ENCODE results near the gene TMEM117.

The TMEM117 gene

DNA sequence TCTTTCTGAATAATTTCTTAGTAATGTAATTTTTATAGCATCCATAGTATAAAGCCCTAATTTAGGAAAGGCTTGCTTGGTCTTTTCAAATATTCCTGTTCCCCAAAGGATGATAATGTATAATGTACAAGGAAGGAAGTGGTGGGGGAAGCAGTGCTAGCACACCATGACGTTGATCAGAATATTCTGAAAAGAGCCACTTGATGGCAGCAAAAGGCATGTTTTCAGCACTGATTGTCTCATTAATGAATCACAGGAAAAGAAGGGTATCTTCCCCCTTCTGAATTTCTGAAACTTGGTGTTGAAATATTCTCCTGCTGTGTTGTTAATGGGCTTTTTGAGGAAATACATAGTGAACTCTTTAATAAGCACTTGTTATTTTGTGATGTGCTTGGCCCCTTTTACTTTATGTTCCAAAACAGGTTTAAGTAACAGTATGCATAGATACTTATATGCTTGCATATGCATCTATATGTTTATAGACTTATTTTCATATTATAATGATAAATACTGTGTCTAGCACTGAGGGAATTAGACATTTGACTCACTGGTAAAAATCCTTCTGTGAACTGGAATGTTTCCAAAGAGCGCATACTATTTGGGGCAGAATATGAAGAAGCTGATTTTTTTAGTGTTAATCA, 122.0 kb downstream of the TMEM117 start:
- DNase-seq (ENCODE audit: low read depth in 2 of 3, low spot score in 1 of 3): peak in 1 of 3 donors; percentile 8

DNA sequence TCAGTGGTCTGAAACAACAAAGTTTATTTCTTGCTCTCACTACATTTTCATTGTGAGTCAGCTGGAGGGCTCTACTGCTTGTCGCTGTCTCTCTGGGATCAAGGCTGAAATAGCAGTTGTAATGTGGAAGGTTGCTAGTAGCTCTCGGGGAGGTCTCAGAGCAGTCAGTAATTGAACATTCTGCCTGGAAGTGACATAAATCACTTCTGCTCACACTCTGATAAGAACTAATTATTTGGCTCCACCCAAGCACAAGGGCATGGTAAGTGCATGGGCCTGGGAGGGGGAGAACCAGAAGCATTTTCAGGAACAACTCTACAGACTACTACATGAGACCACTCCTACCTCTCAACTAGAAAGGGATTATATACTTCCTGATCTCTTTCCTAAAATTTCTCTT, 128.2 kb downstream of the TMEM117 start:
- DNase-seq (ENCODE audit: low read depth in 2 of 3, low spot score in 1 of 3): no peak

DNA sequence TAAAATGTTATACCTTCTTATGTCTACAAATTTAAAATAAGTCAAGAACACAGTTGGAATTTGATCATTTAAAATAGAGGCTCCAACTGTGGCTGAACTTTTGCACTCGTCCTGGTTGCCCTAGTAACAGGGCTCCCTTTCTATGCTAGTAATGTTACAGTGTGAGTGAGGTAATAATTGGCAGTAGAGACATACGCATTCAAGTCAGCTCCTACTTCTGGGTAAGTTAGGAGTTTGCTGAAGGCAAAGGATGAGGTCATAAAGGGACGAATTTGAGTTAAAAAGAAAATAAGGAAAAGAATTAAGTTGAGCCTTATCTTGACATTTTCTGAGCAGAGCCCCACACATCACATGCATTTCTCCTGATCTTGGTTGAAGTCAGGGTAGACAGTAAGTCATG, 129.1 kb downstream of the TMEM117 start:
- no peak for DNase-seq (ENCODE audit: low read depth in 2 of 3, low spot score in 1 of 3)

DNA sequence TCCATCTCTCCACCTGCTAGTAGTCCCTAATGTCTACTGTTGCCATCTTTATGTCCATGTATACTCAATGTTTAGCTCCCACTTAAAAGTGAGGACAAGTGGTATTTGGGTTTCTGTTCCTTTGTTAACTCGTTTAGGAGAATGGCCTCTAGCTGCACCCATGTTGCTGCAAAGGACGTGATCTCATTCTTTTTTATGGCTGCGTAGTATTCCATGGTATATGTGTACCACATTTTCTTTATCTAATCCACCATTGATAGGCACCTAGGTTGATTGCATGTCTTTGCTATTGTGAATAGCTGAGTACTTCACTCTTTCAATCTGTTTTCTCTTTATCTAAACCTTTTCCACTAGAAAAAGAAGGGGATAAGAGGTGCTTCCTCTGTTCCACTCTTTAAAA, 130.0 kb downstream of the TMEM117 start:
- DNase-seq (ENCODE audit: low read depth in 2 of 3, low spot score in 1 of 3): no peak

DNA sequence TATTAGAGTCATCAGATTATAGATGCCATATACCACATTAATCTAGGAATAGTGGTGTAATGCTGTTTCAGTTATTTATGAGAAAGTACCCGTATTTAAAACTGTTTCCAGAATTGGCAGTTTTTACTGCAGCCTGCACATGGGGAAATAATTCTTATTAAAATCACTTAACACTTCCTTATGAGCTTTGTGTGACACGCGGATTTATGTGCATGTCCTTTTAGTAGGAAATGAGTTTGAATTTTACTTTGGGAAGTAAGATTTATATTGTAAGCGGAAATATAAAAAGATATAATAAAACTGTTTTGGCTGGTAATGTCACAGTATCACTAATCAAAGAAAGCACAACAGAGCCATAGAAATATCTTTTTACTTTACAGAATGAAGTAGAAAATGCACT, 132.9 kb downstream of the TMEM117 start:
- DNase-seq (ENCODE audit: low read depth in 2 of 3, low spot score in 1 of 3): no peak

DNA sequence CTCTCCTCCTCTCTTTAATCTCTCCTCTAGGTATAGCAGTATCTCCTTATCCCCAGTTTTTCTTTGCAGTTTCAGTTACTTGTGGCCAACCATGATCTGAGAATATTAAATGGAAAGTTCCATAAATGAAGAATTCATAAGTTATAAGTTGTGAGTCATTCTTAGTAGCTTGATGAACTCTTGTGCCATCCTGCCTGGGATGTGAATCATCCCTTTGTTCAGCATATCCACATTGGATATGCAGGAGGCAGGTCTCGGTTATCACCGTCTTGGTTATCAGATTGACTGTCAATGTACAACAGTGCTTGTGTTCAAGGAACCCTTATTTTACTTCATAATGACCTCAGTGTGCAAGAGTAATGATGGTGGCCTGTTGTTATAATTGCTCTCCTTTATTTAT, 134.0 kb downstream of the TMEM117 start:
- DNase-seq (ENCODE audit: low read depth in 2 of 3, low spot score in 1 of 3): no peak

DNA sequence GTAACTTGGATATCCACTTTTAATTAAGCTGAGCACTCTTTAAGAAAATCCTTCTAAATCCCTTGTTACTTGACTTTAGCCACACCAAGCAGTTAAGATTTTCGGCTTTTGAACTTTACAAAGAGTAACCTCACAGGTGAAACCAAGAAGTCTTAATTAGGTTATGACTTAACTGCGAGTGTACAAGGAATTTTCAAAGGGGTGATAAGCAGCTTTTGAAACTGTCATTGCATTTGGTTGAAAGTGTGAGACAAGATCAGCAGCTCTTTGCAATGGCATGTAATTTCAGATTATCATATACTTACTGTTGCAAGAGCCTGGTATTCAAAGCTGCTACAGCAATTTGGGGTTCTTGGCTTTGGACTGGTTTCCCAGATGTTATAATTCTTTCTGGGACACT, 137.5 kb downstream of the TMEM117 start:
- DNase-seq (ENCODE audit: low read depth in 2 of 3, low spot score in 1 of 3): no peak

DNA sequence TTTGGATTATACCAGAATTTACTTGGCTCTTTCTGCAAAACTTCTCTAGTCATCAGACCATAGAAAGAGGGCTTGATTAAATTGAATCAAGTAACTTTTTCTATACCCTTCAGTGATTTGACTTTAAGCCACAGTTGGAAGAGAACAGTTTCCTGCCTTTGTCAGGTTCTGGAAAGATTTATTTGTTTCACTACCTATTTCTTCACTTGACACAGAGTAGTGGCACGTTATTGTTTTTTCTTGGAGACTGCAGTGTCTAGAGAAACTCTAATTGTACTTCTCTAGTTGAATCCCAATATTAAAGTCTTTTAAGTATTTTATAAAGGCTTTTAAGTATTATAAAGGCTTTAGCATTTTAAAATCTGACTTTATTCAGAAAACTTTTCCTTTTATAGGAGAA, 138.1 kb downstream of the TMEM117 start:
- no peak for DNase-seq (ENCODE audit: low read depth in 2 of 3, low spot score in 1 of 3)

DNA sequence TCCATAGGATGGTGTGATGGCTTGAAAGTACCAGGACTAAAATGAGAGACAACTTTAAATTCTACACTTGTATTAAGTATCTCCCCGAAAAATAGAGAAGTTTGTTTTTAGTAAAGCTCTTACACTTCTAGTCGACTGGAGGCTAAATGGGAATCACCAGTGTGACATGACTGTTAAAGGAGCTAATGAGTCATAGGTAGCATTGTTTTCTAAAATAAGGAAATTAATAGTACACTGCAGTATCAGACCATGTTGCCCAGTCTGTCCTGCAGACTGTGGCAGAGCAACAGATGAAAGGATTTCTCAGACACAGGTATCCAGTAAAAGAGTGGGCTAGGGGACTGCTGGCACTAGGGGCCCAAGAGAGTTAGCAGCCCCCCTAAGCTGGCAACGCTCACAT, 140.1 kb downstream of the TMEM117 start:
- DNase-seq (ENCODE audit: low read depth in 2 of 3, low spot score in 1 of 3): no peak

DNA sequence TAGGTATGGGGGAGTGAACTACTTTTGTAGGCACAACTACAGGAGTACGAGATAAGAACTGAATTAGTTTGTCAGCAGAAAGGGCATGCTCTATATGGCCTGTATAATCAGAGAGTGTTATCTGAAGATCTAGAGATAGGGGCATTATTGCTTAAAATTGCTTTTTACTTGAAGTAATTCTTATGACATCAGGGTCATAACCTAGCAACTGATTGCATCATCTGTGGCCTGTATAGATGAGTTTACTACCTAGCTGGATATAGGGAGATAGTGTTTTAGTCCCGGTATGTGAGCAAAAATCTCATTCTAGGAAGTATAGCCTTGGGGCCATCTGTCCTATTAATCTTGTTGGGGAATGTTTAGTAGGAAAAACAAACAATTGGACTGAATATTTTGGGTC, 142.7 kb downstream of the TMEM117 start:
- no peak for DNase-seq (ENCODE audit: low read depth in 2 of 3, low spot score in 1 of 3)

DNA sequence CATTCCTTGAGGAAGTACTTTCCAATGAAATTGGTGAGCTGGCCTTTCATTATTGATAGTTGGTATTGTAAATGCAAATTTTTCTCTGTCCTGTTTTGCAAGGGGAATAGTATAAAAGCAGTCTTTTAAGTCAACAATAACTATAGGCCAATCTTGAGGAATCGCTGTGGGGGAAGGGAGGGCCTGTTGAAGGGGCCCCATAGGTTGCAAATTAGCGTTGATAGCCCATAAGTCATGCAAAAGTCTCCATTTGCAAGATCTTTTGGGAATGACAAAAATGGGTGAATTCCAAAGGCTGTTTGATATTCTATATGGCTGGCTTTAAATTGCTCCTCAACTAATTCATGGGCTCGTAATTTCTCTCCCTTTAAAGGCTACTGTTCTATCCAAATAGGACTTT, 143.6 kb downstream of the TMEM117 start:
- no peak for DNase-seq (ENCODE audit: low read depth in 2 of 3, low spot score in 1 of 3)

DNA sequence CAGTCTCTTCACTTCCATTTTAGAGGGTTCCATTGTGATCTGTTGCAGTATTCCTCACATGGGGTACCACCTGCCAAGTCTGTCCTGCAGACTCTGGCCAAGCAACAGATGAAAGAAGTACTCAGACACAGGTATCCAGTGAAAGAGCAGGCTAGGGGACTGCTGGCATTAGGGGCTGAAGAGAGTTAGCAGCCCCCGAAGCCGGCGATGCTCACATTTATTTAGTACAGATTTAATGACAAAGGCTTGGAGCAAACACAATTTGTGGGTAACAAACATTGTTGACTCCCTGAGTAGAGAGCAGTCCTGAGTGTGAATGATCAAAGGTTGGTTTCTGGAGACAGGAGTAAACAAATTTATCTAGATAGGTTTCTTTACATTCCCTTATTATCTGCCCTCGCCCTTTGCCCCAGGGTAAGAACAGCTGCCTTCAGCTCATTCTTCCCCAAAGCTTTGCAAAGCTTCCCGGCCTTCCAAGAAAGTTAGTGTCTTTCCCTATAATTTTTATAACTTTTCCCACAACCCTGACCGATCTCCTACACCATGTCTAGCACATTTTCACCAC, 144.8 kb downstream of the TMEM117 start:
- no peak for DNase-seq (ENCODE audit: low read depth in 2 of 3, low spot score in 1 of 3)

DNA sequence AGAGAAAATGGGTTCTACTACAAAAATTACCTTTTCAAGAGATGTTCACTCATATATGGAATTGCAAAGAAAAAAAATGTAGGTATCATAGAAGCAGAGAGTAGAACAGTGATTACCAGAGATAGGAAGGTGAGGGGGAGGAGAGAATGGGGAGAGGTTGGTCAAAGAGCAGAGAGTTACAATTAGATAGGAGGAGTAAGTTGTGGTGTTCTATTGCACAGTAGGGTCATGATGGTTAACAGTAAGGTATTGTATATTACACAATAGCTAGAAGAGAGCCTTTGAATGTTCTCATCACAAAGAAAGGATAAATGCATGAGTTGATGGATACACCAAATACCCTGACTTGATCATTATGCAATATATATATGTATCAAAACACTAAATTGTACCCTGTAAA, 145.8 kb downstream of the TMEM117 start:
- DNase-seq (ENCODE audit: low read depth in 2 of 3, low spot score in 1 of 3): no peak

DNA sequence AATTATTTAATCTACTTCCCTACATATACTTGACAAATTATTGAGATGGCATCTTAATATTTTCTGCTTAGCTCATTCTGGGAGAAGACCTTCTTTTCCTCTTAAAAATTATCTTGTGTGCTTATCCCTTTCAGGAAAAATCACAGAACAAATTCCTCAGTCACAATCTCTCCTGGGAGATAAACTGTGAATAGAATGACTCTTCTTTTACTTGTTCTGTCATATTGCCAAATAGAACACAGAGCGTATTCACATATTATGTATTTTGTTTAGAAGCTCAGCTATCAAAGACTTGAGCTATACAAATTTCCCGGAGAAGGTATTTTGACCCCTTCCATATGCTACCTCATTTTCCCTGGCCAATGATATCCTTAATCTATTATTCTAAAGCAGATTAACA, 146.7 kb downstream of the TMEM117 start:
- no peak for DNase-seq (ENCODE audit: low read depth in 2 of 3, low spot score in 1 of 3)

DNA sequence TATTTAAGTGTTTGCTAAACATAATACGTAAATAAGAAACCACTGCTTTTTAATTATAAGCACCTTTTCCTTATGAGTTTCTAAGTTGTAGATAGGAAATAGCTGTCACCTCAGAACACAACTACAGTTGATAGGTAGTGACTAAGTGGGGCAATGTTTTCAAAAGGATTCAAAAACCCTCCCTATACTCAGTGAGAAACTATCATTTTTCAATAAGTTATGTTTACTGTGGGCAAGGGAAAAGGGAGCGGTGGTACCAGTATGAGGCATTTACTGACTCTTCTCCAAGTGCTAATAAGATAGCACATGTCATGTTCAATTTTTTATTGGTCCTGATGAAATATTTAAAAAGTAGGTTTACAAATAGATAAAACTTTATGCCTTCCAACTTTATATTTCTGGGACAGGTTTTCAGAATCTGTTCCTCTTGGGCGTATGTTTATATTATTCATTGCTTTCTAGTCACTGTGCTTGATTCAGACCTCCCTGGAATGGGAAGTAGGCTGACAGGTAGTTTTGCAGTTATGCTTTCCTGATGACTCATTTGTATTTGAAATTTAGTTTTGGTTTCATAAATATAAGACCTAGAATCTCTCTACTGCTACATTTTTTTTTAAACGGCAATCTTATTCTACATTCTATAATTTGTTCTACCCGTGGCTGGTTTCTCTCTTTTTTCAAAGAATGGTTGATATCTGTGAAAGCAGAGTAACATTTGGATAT, 153.1 kb downstream of the TMEM117 start:
- DNase-seq (ENCODE audit: low read depth in 2 of 3, low spot score in 1 of 3): no peak

DNA sequence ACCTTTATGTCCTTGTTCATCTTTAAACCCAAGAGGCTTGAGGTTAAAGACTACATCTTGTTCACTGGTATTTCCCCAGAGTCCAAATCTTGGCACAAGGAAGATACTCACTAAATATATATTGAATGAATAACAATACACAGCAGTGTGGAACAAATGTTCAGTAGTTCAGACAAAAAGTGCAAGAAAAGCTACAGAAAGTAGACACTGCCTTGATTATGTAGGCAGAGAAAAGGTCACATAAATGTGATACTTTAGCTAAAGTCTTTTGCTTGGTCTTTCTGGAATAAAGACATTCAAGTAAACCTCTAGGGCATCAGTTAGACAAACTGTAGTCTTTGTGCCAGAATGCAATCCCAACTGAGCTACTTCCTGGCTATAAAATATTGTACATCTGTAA, 157.0 kb downstream of the TMEM117 start:
- DNase-seq (ENCODE audit: low read depth in 2 of 3, low spot score in 1 of 3): no peak

DNA sequence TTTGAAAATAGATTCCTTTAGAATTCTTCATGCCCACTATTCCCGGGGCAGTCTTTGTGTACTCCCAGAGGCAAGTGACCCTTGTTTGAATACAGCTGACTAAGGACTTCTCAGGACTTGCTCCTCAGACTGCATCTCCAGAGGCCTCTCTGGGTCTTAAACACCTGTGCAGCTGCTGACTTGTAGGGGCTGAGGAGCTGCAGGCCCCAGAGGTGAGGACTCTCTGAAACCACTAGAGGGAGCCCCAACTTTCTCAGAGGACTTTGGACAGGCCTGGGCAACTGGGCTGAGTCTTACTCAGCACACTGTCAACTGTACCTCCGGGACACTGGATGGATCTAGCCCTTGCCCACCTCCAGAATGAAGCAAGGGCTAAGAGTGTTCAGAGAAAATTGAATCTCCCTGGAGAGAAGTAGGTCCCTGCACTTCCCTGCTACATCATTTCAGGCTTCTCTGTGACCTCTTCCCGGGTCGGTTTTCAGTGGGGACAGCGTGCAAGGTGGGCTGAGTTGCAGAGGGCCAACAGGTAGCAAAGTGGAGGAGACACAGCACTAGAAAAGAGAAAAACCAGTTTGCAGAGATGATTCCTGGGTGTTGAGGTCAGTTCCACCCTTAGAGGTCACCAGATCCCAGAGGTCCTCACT, 164.6 kb downstream of the TMEM117 start:
- peak in 2 of 3 donors; percentile 3 to 12 for DNase-seq (ENCODE audit: low read depth in 2 of 3, low spot score in 1 of 3)

DNA sequence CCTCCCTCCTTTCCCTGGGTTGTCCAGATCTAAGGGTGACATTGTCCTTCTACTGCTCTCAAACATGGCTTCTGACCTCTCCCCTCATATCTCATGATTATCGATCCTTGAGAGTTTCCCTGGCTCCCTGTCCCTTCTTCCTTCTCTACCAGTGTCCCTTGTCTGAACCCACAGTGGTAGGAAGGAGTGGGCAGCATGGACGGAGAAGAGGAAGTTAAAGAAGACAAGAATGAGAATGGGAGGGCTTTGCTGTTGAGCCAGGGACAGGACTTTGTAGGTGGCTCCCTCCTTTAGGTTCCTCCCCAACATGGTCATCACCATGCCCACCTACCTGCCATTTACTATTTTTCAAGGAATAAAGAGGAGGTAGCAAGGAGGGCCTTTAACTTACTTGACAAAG, 166.7 kb downstream of the TMEM117 start:
- DNase-seq (ENCODE audit: low read depth in 2 of 3, low spot score in 1 of 3): no peak

DNA sequence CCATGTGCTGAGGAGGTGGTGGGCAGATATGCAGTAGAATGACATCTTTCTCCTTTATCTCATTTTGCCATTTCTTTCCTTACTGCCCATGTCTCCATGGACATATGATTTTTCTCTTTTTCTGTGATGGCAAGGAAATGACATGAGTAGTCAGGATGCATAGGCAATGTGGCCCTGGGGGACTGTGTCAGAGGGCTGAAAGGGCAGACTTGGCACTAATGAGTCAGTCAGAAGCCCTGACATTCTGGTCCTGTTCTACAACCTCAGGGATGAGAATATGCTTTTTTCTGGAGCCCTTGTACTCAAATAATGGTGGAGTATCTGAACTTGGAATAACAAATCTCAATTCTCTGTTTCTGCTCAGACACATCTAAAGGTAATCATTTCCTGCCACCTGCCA, 167.8 kb downstream of the TMEM117 start:
- no peak for DNase-seq (ENCODE audit: low read depth in 2 of 3, low spot score in 1 of 3)

DNA sequence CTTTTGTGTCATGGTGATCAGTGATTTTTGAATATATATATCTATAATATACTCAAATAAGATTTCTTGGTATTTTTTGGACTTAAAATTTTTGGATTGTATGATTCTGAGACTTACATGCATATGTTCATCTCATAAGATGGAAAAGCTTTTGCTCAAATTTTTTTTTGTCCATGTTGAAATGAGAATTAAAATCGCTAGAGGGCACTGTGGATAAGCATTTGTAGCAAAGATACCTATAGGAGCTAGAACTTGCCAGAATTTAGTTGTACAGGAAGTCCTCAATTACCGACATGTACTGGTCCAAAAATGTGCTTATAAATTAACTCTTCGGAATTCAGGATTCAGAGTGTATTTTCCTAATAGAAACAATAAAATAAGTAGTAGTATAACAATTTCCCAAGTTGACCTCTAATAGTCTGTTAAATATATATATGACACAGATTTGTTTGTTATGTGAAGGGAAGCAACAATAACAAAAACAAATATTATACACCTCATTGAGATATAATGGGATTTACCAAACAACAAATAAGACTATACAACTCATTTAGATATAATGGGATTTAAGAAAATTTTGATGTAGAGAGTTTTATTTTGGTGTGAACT, 179.6 kb downstream of the TMEM117 start:
- peak in 1 of 3 donors; percentile 19 for DNase-seq (ENCODE audit: low read depth in 2 of 3, low spot score in 1 of 3)

DNA sequence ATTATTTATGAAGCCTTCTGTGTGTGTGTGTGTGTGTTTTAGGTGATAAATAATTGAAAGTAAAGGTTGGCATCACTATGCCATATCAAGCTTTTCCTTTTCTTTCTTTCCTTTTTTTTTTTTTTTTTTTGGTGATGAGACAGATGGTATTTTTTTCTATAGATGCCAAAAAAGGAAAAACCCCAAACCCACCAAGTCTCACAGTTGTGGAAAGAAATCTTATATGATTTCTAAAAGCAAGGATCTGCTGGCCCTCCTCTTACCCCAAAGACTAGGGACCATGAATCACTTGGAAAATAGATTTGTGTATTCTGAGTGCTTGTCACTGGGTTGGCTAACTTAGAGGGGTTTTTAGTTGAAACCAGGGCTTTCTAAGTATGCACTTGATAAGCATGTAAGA, 181.3 kb downstream of the TMEM117 start:
- DNase-seq (ENCODE audit: low read depth in 2 of 3, low spot score in 1 of 3): no peak

DNA sequence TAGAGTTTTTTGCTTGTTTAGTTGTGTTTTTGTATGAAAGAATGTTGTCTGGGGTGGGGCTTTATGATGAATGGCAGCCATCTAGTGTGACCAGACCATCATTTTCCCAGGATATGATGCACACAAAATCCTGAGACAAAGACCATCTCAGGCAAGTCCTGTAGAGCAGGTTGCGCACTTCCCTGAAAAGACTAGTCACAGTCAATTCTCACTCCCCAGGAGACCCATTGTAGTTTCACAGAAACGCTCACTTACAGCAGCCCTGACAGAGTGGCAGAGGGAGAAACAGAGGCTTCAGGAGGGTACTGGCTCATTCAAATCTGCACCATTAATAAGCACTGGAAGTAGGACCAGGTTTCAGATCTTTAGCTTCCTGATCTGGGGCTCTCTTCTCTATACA, 183.2 kb downstream of the TMEM117 start:
- no peak for DNase-seq (ENCODE audit: low read depth in 2 of 3, low spot score in 1 of 3)
